HG02623 (cell line): ENCODE results near the gene TRDN.
"Not testable (repeated sequence)": the region's sequence is repeated elsewhere in the genome, so short reads cannot be mapped to it uniquely, and the experiment has no call there.

Experiments used
- ATAC-seq: cut with Tn5 transposase; IDR thresholded peaks from one replicate; pipeline ENCODE4 v1.9.1; 2021; ENCODE audit warnings: moderate library complexity; ENCODE audit not compliant: unreplicated experiment

The TRDN gene

DNA sequence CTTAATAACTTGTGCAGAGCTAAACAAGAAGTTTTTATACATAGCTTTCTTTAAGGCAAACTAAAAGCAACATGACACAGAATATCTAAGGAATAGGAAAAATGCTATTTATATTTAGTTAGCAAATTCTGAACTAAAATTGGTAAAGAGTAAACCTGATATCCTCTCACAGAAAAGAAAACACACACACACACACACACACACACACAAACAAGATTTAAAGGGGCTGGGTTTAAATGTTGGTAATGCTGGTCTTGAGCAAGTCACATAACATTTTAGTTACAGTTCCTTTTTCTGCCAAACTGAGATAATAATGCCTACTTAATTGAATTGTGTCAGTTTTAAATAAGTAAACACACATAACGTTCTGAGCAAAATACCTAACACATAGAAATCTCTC lies 1.6 kb downstream of the TRDN start:
- no peak for ATAC-seq

DNA sequence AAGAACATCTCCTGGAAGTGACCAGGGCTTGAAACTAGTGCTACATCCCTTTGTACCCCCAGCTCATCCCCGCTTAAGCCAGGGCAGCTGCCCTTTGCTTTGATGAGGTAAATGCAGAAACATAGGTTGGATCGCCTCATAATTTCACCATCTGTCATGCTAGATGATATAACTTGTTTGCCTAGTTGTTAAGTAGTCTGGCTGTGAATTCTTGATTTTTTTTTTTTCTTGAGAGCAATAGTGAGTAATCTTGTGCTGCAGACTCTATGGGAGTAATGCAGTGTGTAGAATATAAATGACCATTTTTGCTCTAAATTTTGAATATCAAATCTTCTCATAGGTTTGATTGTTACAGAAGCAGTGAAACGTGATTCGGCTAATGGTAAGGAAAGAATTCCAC lies 4.1 kb downstream of the TRDN start:
- no peak for ATAC-seq

DNA sequence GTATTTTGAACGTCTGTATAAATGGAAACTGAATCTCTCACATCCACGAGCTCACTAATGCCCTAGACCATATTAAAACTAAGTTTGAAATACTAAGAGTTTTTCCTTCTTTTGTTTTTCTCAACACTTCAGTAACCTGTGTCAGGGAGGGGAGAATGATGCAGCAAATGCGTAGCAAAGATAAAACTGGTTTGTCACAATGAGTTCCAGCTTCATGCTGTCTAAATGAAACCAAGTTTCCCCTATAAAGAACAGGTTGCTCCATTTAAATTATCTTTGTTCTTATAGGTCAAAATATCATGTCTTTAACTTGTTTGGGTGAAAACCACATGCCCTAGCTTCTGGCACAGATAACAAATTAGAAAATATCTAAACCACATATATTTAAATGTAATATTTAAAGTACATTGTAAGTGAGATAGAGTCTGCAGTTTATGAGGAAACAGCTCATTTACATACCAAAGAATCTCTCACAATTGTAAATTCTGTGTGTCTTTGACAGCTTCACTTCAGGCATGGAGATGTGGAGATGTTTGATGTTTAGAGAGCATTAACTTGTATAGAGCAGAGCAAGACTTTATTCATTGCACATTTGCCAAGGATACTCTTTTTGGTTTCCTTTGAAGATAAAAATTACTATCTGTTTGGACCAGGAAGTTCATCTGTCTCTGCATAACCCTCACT lies 7.3 kb downstream of the TRDN start:
- no peak for ATAC-seq

GRCh38 chr6:123625696-123626095 lies 11.1 kb downstream of the TRDN start:
- no peak for ATAC-seq

GRCh38 chr6:123622780-123623179 lies 14.0 kb downstream of the TRDN start:
- no peak for ATAC-seq

GRCh38 chr6:123619156-123619555 lies 17.6 kb downstream of the TRDN start:
- ATAC-seq = no peak

DNA sequence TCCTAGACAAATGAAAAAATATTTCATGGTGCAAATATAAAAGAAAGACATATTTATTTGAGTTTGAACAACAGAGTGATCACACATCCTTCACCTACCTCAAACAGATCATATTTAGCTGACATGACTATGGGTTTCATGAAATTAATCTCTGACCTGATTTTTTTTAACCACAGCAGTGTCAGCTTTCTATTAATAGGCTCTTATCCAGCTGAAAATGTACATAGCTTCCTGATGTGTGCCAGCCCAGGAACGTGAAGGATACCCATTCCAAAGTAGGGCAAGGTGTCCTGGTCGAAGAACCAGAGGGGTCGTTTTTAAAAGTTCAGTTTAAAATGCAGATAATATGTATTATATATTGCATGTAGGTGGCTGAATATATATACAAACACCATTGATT lies 19.8 kb downstream of the TRDN start:
- no peak for ATAC-seq

DNA sequence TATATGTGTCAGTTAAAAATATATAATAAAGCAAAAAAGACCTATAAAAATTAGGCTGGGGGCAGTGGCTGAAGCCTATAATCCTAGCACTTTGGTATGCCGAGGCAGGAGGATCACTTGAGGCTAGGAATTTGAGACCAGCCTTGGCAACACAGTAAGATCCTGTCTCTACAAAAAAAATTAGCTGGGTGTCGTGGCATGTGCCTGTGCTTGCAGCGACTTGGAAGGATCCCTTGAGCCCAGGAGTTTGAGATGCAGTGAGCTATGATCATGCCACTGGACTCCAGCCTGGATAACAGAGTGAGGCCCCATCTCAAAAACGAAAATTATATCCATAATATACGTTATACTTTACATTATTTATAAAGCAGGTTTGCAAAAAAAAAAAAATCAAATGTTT lies 20.7 kb downstream of the TRDN start:
- no peak for ATAC-seq

- ATAC-seq = no peak
These were observed 26.0 kb downstream of the TRDN start for GRCh38 chr6:123610779-123611178.

DNA sequence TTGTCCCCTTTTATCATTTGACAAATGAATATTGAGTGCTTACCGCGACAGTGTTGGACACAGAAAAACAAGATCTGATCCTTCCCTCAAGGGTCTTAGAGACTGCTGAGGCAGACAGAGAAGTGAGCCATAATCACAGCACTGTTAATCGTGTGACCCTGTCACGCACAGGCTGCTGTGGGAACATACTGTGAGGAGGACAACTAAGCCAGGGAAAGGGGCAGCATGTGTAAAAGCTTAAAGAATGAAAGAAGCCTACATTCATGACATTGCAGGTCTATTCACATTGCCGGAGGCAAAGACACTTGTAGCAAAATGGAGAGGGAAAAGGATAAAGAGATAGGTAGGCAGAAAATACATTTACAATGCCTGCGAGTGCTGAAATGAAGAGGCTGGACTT lies 32.7 kb downstream of the TRDN start:
- ATAC-seq = no peak

DNA sequence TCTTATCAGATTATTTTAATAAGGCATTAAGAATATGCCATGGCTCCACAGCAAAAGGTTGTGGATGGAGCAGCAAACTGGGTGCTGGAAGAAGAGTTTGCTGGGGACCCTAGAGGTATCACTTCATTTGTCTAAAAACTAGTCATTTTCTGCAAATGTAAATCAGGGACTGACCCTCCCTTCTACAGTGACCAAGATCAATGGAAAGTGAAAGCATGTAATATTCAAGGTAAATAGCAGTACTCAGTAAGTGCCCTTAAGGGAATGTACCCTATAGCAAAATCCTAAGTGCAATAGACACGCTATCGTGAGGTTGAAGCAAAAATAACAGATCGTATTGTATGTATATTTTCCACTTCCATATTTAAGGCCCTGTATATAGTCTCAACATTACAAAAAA lies 38.7 kb downstream of the TRDN start:
- ATAC-seq = peak; percentile 58

GRCh38 chr6:123594776-123595175 lies 42.0 kb downstream of the TRDN start:
- no peak for ATAC-seq

DNA sequence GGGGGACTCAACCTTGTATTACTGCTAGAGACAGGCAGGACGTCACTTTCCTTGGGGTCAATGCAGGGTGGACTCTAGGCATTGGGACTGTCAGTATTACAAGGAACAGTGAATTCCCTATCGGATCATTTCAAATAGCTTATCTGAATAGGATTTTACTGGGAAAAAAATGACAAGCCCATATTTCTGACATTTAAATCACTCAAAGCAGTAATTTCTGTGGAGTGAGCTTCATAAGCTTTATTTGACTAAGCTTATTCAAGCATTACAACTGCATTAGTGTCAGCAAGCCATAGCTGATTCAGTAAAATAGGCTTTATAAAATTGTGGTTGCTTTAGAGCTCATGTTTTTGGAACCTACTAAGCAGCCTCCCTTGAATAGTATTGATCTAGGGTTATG lies 44.3 kb downstream of the TRDN start:
- ATAC-seq = no peak

GRCh38 chr6:123589973-123590372 lies 46.8 kb downstream of the TRDN start:
- no peak for ATAC-seq

- ATAC-seq = no peak
These were observed 47.4 kb downstream of the TRDN start for GRCh38 chr6:123589317-123589716.

DNA sequence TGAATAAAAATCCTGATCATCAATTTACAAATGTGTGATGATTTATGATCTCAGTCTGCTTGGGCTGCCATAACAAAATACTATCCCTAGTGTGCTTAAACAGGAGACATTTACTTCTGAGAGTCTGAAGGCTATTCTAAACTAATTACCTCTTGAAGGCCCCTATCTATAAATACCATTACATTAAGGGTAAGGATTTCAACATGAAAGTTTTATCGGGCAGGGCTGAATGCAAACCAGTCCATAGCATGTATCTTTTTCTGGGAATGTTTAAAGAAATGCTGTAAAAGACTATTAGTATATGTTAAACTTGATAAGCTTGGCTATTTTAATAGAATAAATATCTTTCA lies 48.2 kb downstream of the TRDN start:
- ATAC-seq = no peak

DNA sequence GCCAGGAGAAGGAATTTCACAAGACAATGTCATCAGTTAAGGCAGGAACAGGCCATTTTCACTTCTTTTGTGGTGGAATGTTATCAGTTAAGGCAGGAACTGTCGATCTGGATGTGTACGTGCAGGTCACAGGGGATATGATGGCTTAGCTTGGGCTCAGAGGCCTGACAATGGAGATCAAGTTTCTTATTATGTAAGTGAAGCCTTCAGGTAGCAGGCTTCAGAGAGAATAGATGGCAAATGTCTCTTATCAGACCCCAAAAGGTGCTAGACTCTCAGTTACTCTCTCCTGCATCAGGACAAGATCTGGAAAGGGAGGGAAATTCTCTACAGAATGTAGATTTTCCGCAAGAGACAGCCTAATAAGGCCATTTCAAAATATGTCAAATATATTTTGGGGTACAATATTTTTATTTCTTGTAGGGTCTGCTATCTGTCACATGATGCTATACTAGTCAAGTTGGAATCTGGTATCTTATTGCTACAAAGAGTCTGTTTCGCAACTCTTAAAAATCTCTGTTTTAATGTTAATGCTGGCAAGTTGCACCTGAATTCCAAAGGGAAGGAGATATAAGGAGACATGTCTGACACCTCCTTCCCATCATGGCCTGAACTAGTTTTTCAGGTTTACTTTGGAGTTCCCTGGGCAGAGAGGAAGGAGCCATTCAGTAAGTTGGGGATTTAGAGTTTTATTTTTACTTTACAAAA lies 48.8 kb downstream of the TRDN start:
- ATAC-seq = no peak

DNA sequence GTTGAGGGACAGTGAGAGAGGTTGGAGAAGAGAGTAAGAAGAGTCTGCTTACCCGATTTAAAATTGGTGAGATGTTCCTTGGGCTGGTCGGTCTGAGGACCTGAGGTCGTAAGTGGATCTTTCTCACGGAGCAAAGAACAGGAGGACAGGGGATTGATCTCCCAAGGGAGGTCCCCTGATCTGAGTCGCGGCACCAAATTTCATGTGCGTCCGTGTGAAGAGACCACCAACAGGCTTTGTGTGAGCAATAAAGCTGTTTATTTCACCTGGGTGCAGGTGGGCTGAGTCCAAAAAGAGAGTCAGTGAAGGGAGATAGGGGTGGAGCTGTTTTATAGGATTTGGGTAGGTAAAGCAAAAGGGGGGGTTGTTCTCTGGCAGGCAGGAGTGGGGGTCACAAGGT lies 49.3 kb downstream of the TRDN start:
- not testable (repeated sequence) for ATAC-seq

DNA sequence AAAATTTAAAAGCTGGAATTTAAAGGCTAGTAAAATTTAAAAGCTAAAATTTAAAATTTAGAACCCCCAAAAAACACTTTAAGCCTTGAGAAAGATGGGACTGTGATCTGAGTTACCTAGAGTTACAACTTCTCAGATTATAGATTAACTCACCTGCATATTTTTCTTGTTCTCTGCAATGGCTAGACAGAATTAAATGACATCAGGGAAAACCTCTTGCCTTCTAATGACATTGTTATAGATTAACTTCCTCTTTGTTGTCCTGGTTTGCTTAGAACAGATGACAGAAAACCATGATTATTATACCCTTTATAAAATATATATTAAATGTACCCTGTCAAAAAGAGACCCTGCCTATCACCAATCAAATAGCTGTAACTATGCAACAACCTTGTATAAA lies 56.4 kb downstream of the TRDN start:
- no peak for ATAC-seq

DNA sequence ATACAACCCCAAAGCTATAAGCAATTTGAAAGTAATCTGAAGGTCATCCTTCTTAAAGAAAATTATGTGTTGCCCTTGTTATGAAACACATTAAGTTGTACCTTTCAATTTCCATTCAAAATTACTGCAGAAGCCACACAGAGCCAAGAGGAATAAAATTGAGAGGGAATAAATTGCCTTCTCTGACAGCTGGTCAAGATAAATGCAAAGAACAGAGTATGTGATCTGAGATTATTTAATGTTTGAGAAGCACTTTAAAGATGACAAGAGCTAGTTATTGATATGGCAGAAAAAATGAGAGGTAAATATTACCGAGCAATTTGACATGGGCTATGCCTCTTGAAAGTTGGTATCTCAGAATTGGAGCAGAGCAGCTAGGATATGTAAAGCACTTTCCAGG lies 61.6 kb downstream of the TRDN start:
- no peak for ATAC-seq

- ATAC-seq = no peak
These were observed 65.7 kb downstream of the TRDN start for GRCh38 chr6:123570813-123571684.

DNA sequence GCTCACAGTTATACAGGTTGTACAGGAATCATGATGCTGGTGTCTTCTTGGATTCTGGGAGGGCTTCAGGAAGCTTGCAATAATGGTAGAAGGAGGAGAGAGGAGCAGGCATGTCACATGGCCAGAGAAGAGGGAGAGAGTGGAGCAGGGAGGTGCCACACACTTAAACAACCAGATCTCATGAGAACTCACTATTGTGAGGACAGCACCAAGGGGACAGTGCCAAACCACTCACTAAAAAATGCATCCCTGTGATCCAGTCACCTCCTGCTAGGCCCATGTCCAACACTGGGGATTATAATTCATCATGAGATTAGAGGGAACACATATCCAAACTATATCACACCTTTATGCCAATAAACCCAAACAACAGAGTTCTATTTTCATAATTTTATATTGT lies 67.2 kb downstream of the TRDN start:
- ATAC-seq = no peak
